SK-N-SH (cell line): ENCODE measurements around the gene ADAMTSL1. TPM values are rescaled to one million over a fixed set of nuclear protein-coding genes. Genes with fewer than 3 reads are reported as not detected.

ENCODE experiments used
- CTCF ChIA-PET: fragments of 300-600, 350-600 bp; formaldehyde crosslinking; extraction: SDS; loops from one replicate; lab custom pipeline; 2021; lab: Yijun Ruan, JAX
- POLR2A ChIA-PET: fragments of 350-600 bp; sonication (Branson Sonifier 250); formaldehyde crosslinking; extraction: SDS; loops from one replicate; lab custom pipeline; 2020; ENCODE audit warnings: antibody characterized with exemption, inconsistent platforms; lab: Yijun Ruan, JAX
- DNase-seq: peaks from one replicate; pipeline ENCODE4 v3.0.0; 2012
- H2AFZ ChIP-seq: fragments of 200-600 bp; sonication (generic); 2 replicates; pipeline ENCODE4 v1.8.1; 2016; ENCODE audit warnings: antibody characterized with exemption, mild to moderate bottlenecking, low read depth
- H3F3A ChIP-seq: fragments of 200-600 bp; sonication (generic); replicated peaks from 2 replicates; pipeline ENCODE3; 2016; ENCODE audit warnings: antibody characterized with exemption, mild to moderate bottlenecking; ENCODE audit not compliant: insufficient read depth
- H3K27ac ChIP-seq, 2 experiments: fragments of 200-500 bp in 1 of 2; fragments of 200-600 bp in 1 of 2; sonication (Bioruptor generic) in 1 of 2; sonication (generic), shearing (Covaris generic) in 1 of 2; 2 replicates each; pipeline versions ENCODE4 v1.5.1 to v1.6.1; 2014 to 2016; ENCODE audit warnings: low read depth in 2 of 2, inconsistent platforms in 1 of 2, low read length in 1 of 2, mild to moderate bottlenecking in 1 of 2, mixed read lengths in 1 of 2
- H3K27me3 ChIP-seq: fragments of 200-600 bp; sonication (generic), shearing (Covaris generic); 2 replicates; pipeline ENCODE4 v1.6.1; 2016; ENCODE audit warnings: mixed run types; ENCODE audit not compliant: insufficient read depth
- H3K36me3 ChIP-seq, 2 experiments: fragments of 200-500 bp in 1 of 2; fragments of 200-600 bp in 1 of 2; sonication (Bioruptor generic) in 1 of 2; sonication (generic) in 1 of 2; replicated peaks in 1 of 2; 2 replicates each; pipeline versions ENCODE3 to v1.5.1; 2014 to 2016; ENCODE audit warnings: low read length in 1 of 2, mild to moderate bottlenecking in 1 of 2; ENCODE audit not compliant: insufficient read depth in 2 of 2, control insufficient read depth in 1 of 2
- H3K4me1 ChIP-seq, 2 experiments: fragments of 200-500 bp in 1 of 2; fragments of 200-600 bp in 1 of 2; sonication (Bioruptor generic) in 1 of 2; sonication (generic), shearing (Covaris generic) in 1 of 2; 2 replicates each; pipeline versions ENCODE4 v1.5.1 to v1.6.1; 2014 to 2016; ENCODE audit warnings: low read depth in 1 of 2, low read length in 1 of 2, mixed run types in 1 of 2; ENCODE audit not compliant: insufficient read depth in 2 of 2, control insufficient read depth in 1 of 2
- H3K4me2 ChIP-seq: fragments of 200-600 bp; sonication (generic), shearing (Covaris generic); 2 replicates; pipeline ENCODE4 v1.6.1; 2017; ENCODE audit warnings: mixed run types
- H3K4me3 ChIP-seq, 2 experiments: fragments of 200-500 bp in 1 of 2; fragments of 200-600 bp in 1 of 2; sonication (Bioruptor generic) in 1 of 2; sonication (generic), shearing (Covaris generic) in 1 of 2; 2 replicates each; pipeline versions ENCODE4 v1.5.1 to v1.8.1; 2014 to 2016; ENCODE audit warnings: low read depth in 2 of 2, inconsistent platforms in 1 of 2, low read length in 1 of 2, mild to moderate bottlenecking in 1 of 2, mixed read lengths in 1 of 2, moderate library complexity in 1 of 2
- H3K79me2 ChIP-seq: fragments of 200-600 bp; sonication (generic); 2 replicates; pipeline ENCODE4 v1.8.1; 2017; ENCODE audit warnings: mild to moderate bottlenecking; ENCODE audit not compliant: insufficient read depth
- H3K9ac ChIP-seq: fragments of 200-600 bp; sonication (generic); 2 replicates; pipeline ENCODE4 v1.6.1; 2017; ENCODE audit warnings: mixed run types
- H3K9me2 ChIP-seq: fragments of 200-600 bp; sonication (generic); 2 replicates; pipeline ENCODE4 v1.6.1; 2017; ENCODE audit warnings: mixed run types
- H3K9me3 ChIP-seq: fragments of 200-600 bp; sonication (generic); 2 replicates; pipeline ENCODE4 v1.6.1; 2017; ENCODE audit warnings: mixed run types, mild to moderate bottlenecking, moderate library complexity
- H4K20me1 ChIP-seq: fragments of 200-600 bp; sonication (generic); 2 replicates; pipeline ENCODE4 v1.6.1; 2017; ENCODE audit warnings: mild to moderate bottlenecking, mixed run types; ENCODE audit not compliant: insufficient read depth
- CHD2 ChIP-seq: fragments of 150-350 bp; IDR thresholded peaks from 2 replicates; pipeline ENCODE4 v1.6.1; 2018; ENCODE audit warnings: low read length; ENCODE audit not compliant: partially characterized antibody
- CTCF ChIP-seq: fragments of 200-600 bp; sonication (generic); IDR thresholded peaks from 2 replicates; pipeline ENCODE4 v1.6.1; 2017; ENCODE audit warnings: antibody characterized with exemption, mild to moderate bottlenecking, moderate library complexity
- ELF1 ChIP-seq: IDR thresholded peaks from 2 replicates; pipeline ENCODE4 v1.4.0; 2012
- EP300 ChIP-seq, 2 experiments: IDR thresholded peaks; 2 replicates each; pipeline versions ENCODE4 v1.4.0 to v1.6.1; 2012; ENCODE audit warnings: borderline replicate concordance in 1 of 2, low read depth in 1 of 2, low read length in 1 of 2
- FOSL2 ChIP-seq: IDR thresholded peaks from 2 replicates; pipeline ENCODE4 v1.4.0; 2012; ENCODE audit warnings: low read depth, mild to moderate bottlenecking, moderate library complexity, borderline replicate concordance
- FOXJ3 ChIP-seq: sonication (generic); formaldehyde crosslinking; IDR thresholded peaks from 2 replicates; pipeline ENCODE4 v1.5.1; 2020; ENCODE audit warnings: mild to moderate bottlenecking, missing genetic modification reagents
- FOXM1 ChIP-seq: IDR thresholded peaks from 2 replicates; pipeline ENCODE4 v1.4.0; 2012; ENCODE audit warnings: low read depth, mild to moderate bottlenecking
- GATA2 ChIP-seq: sonication (generic); formaldehyde crosslinking; IDR thresholded peaks from 2 replicates; pipeline ENCODE4 v1.5.0; 2020; ENCODE audit warnings: mild to moderate bottlenecking, missing genetic modification reagents
- JUND ChIP-seq: IDR thresholded peaks from 2 replicates; pipeline ENCODE4 v1.4.0; 2012
- MEF2A ChIP-seq: IDR thresholded peaks from 2 replicates; pipeline ENCODE4 v1.4.0; 2012; ENCODE audit warnings: low read depth, borderline replicate concordance
- NRF1 ChIP-seq: IDR thresholded peaks from 2 replicates; pipeline ENCODE4 v1.6.1; 2012; ENCODE audit warnings: low read depth, mild to moderate bottlenecking, low read length
- RAD21 ChIP-seq: IDR thresholded peaks from 2 replicates; pipeline ENCODE4 v1.6.1; 2012; ENCODE audit warnings: mild to moderate bottlenecking, low read length
- WGBS: methylation state at CpG from one replicate; pipeline ENCODE4 v1.1.6; 2017; ENCODE audit warnings: low lambda C conversion rate; 5-methylcytosine and 5-hydroxymethylcytosine counted together
- polyA plus RNA-seq, 3 experiments: library from polyadenylated mRNA; depleted of rRNA; stranded (reverse); fragments of >200 nt; gene quantifications; 2 replicates each; pipeline ENCODE4 v1.2.3, GENCODE V29; 2012
- TF ChIP-seq, protein P1 (sequence below): IDR thresholded peaks from 2 replicates; pipeline ENCODE4 v1.4.0; 2012; ENCODE audit warnings: low read depth

The ADAMTSL1 gene
- polyA plus RNA-seq, 1 of the 3 experiments (the other 2 are of a cell fraction), result 114 TPM

DNA sequence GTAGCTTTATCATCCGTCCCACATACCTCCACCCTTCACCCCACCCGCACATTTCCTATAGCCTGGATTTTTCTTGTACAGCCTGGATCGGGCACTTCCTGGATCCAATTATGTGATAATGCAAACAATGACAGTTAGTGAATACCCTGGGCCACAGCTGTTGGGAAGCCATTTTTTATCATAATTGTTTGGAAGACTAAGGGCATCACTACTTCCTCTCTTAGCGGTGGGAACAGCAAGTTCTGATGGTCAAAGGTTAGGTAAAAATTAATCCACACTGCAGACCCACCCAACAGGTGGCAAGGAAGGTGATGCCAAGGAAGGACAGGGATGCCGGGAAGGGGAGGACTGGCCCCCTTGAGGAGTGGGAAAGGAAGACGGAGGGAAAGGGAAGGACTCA, 375.3 kb downstream of the ADAMTSL1 start:
- H3K79me2 ChIP-seq, result peaks cover 6% of the 10 kb centered on the region; the same call in 1 of the 2 replicates
- H3K4me2 ChIP-seq, result no peak overlapping the region
- no peaks in the 10 kb centered on the region for H3K9me2 ChIP-seq
- H2AFZ ChIP-seq, result no peak overlapping the region
- H3K4me1 ChIP-seq, result peaks cover 0 to 32% of the 10 kb centered on the region in 2 experiments; a peak in 2 of 4 replicates
- peaks cover 0 to 61% of the 10 kb centered on the region in 2 experiments for H3K36me3 ChIP-seq
- no peaks in the 10 kb centered on the region for H3K9me3 ChIP-seq
- no peaks in the 10 kb centered on the region for H4K20me1 ChIP-seq
- H3K27ac ChIP-seq, result no peak overlapping the region
- WGBS, result 82% methylated on average over 6 of the region's 6 CpGs
- no peak for DNase-seq
- no peak overlapping the region for H3K9ac ChIP-seq
- CTCF ChIA-PET, result interaction anchor here (0.8 to 1.5 kb wide), 3 partner anchors 25 to 411 kb away, joined by 3 read pairs; no protein-coding TSS in a partner anchor
- no peaks in the 10 kb centered on the region for H3K27me3 ChIP-seq
- no peak overlapping the region for H3K4me3 ChIP-seq
- TF ChIP-seq EP300 (IDR thresholded peaks at IDR 0.05; ENCODE audit: borderline replicate concordance in 1 of 2, low read depth in 1 of 2, low read length in 1 of 2), result 0 out of 4 replicates have a peak, but pooled peaks of 1 of the 2 experiments have one; percentile 4
- no peak for TF ChIP-seq MEF2A
- TF ChIP-seq, all 33 proteins: peak for 1
- POLR2A ChIA-PET, result no interaction called here
- H3F3A ChIP-seq, result peaks cover 2% of the 10 kb centered on the region

- TF ChIP-seq RAD21 (0 out of 2 replicates have a peak, but pooled peaks have one; percentile 4), CHD2 (peak; percentile 10), EP300 (IDR thresholded peaks at IDR 0.05; ENCODE audit: borderline replicate concordance in 1 of 2, low read depth in 1 of 2, low read length in 1 of 2) (peak in 1 of 2 experiments; percentile 72; a peak in 2 of 4 replicates), JUND (no peak), NRF1 (no peak), CTCF (no peak), FOXM1 (no peak), FOXJ3 (CRISPR knock-in tag) (peak; percentile 55; the same call in 1 of the 2 replicates), ELF1 (no peak), FOSL2 (no peak), GATA2 (CRISPR knock-in tag) (peak; percentile 89)
- TF ChIP-seq, protein P1, sequence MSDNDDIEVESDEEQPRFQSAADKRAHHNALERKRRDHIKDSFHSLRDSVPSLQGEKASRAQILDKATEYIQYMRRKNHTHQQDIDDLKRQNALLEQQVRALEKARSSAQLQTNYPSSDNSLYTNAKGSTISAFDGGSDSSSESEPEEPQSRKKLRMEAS, result no peak
- Histone ChIP-seq H3K27ac (no peak overlapping the region), H3K9ac (no peak overlapping the region), H3K9me2 (no peaks in the 10 kb centered on the region), H3K79me2 (peaks cover 9% of the 10 kb centered on the region; the same call in 1 of the 2 replicates), H3K4me2 (no peak overlapping the region), H3K4me1 (peaks cover 0 to 32% of the 10 kb centered on the region in 2 experiments; a peak in 2 of 4 replicates), H3K9me3 (no peaks in the 10 kb centered on the region), H3F3A (peaks cover 4% of the 10 kb centered on the region), H3K27me3 (no peaks in the 10 kb centered on the region), H3K4me3 (no peak overlapping the region), H3K36me3 (peaks cover 0 to 61% of the 10 kb centered on the region in 2 experiments), H2AFZ (no peak overlapping the region), H4K20me1 (no peaks in the 10 kb centered on the region)
- ChIA-PET POLR2A (interaction anchor here (0.5 kb wide), 1 partner anchor 13 kb away, joined by 3 read pairs; no protein-coding TSS in a partner anchor), CTCF (interaction anchor here (1.5 kb wide), 1 partner anchor 412 kb away, joined by 3 read pairs; no protein-coding TSS in a partner anchor)
- WGBS, result 85% methylated on average over 4 of the region's 4 CpGs
- peak; percentile 42 for DNase-seq
Measured at GRCh38 chr9:18849890-18850677, 376.1 kb downstream of the ADAMTSL1 start.
